A673 (cell line): ENCODE results near the gene TAF1C. TPM values are rescaled to one million over a fixed set of nuclear protein-coding genes. Genes with fewer than 3 reads are reported as not detected.

Source experiments
- BruUV-seq: library from RNA; stranded (reverse); fragments of 400-500 nt; replicated peaks from 2 replicates; lab custom pipeline; 2021; lab: Mats Ljungman, UMichigan
- CTCF ChIA-PET: fragments of 300-600 bp; sonication (Branson Sonifier 250); formaldehyde crosslinking; loops from one replicate; lab custom pipeline; 2022; ENCODE audit warnings: antibody characterized with exemption; lab: Charles Lee
- POLR2A ChIA-PET: fragments of 300-600 bp; sonication (Branson Sonifier 250); formaldehyde crosslinking; loops from one replicate; lab custom pipeline; 2022; ENCODE audit warnings: antibody characterized with exemption; ENCODE audit not compliant: low non-redundant PET; lab: Charles Lee
- DNase-seq: peaks from one replicate; pipeline ENCODE4 v3.0.0-alpha.2; 2015; ENCODE audit warnings: low spot score
- H3K27ac ChIP-seq: fragments of 200-600 bp; sonication (generic); 2 replicates; pipeline ENCODE4 v1.5.1; 2016; ENCODE audit warnings: mixed run types, low read depth, mild to moderate bottlenecking, mixed read lengths, antibody characterized with exemption, low read length; ENCODE audit not compliant: poor library complexity, severe bottlenecking
- H3K27me3 ChIP-seq: fragments of 200-600 bp; sonication (generic); replicated peaks from 2 replicates; pipeline ENCODE4 v1.6.1; 2017; ENCODE audit warnings: mixed run types, low read depth, mild to moderate bottlenecking, mixed read lengths, antibody characterized with exemption, low read length; ENCODE audit not compliant: insufficient read depth, poor library complexity
- H3K36me3 ChIP-seq: fragments of 200-600 bp; sonication (generic); 2 replicates; pipeline ENCODE4 v1.6.1; 2016; ENCODE audit warnings: mixed run types, mild to moderate bottlenecking, mixed read lengths, antibody characterized with exemption, low read length; ENCODE audit not compliant: insufficient read depth, poor library complexity, severe bottlenecking
- H3K4me1 ChIP-seq: fragments of 200-600 bp; sonication (generic); 2 replicates; pipeline ENCODE4 v1.6.1; 2017; ENCODE audit warnings: mixed run types, mild to moderate bottlenecking, mixed read lengths, antibody characterized with exemption, low read length; ENCODE audit not compliant: insufficient read depth, poor library complexity, severe bottlenecking
- H3K4me3 ChIP-seq: fragments of 200-600 bp; sonication (generic); 2 replicates; pipeline ENCODE4 v1.5.1; 2016; ENCODE audit warnings: low read depth, mixed run types, mild to moderate bottlenecking, mixed read lengths, low read length; ENCODE audit not compliant: poor library complexity, severe bottlenecking
- H3K9me3 ChIP-seq: fragments of 200-600 bp; sonication (generic); 2 replicates; pipeline ENCODE4 v1.6.1; 2016; ENCODE audit warnings: mixed run types, low read depth, mild to moderate bottlenecking, mixed read lengths, antibody characterized with exemption, low read length; ENCODE audit not compliant: poor library complexity, severe bottlenecking
- EZH2 ChIP-seq: fragments of 200-600 bp; sonication (generic); IDR thresholded peaks from 2 replicates; pipeline ENCODE4 v1.6.1; 2017; ENCODE audit warnings: borderline replicate concordance, low read depth, mild to moderate bottlenecking, mixed read lengths, antibody characterized with exemption, low read length; ENCODE audit not compliant: poor library complexity, severe bottlenecking
- intact Hi-C: fragments of 100-400 bp; cut with micrococcal nuclease; formaldehyde crosslinking; loops from one replicate; pipeline ENCODE4 v1.10.0; 2022; ENCODE audit not compliant: unreplicated experiment
- total RNA-seq: library from RNA; stranded (reverse); gene quantifications from 2 replicates; pipeline ENCODE4 v1.2.3, GENCODE V29; 2021
- TF ChIP-seq, protein P1 (sequence below): fragments of 300-800, 200-600 bp; sonication (generic); conservative IDR thresholded peaks from 2 replicates; pipeline ENCODE4 v1.5.1; 2017; ENCODE audit warnings: low read depth, mild to moderate bottlenecking, antibody characterized with exemption, low read length, moderate library complexity, mixed read lengths

TAF1C gene
- total RNA-seq, 1 experiment from 2014 or later: 58.4 TPM

DNA sequence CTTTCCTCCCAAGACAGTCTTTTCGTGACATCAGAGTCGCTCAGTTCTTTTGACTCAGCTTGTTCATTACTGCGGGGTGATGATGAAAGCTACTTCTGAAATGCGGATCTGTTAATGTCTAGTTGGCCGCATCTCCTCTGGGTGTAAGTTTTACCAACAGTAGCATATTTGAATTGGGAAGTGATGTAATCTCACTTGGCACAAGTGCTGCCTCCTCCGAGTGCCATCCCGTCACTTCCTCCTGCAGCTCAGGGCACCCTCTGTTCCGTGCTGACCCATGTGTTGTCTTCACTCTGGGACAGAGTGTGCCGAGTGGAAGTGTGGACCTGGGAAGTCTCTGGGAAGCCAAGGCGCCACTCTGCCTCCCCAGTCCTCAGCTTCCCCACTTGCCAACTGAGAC is 13.0 kb upstream of the TAF1C start:
- BruUV-seq: no TSS peak
- no peak overlapping the region for H3K4me3 ChIP-seq
- no peaks in the 10 kb centered on the region for H3K4me1 ChIP-seq
- no peaks in the 10 kb centered on the region for H3K27me3 ChIP-seq
- no peak for DNase-seq
- no peak overlapping the region for H3K27ac ChIP-seq
- ChIA-PET POLR2A (no interaction called here), CTCF (no interaction called here)
- no peaks in the 10 kb centered on the region for H3K36me3 ChIP-seq
- no peaks in the 10 kb centered on the region for H3K9me3 ChIP-seq
- intact Hi-C loops: no loop called here
- TF ChIP-seq EZH2: no peak
- TF ChIP-seq, protein P1, sequence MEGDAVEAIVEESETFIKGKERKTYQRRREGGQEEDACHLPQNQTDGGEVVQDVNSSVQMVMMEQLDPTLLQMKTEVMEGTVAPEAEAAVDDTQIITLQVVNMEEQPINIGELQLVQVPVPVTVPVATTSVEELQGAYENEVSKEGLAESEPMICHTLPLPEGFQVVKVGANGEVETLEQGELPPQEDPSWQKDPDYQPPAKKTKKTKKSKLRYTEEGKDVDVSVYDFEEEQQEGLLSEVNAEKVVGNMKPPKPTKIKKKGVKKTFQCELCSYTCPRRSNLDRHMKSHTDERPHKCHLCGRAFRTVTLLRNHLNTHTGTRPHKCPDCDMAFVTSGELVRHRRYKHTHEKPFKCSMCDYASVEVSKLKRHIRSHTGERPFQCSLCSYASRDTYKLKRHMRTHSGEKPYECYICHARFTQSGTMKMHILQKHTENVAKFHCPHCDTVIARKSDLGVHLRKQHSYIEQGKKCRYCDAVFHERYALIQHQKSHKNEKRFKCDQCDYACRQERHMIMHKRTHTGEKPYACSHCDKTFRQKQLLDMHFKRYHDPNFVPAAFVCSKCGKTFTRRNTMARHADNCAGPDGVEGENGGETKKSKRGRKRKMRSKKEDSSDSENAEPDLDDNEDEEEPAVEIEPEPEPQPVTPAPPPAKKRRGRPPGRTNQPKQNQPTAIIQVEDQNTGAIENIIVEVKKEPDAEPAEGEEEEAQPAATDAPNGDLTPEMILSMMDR: no peak

DNA sequence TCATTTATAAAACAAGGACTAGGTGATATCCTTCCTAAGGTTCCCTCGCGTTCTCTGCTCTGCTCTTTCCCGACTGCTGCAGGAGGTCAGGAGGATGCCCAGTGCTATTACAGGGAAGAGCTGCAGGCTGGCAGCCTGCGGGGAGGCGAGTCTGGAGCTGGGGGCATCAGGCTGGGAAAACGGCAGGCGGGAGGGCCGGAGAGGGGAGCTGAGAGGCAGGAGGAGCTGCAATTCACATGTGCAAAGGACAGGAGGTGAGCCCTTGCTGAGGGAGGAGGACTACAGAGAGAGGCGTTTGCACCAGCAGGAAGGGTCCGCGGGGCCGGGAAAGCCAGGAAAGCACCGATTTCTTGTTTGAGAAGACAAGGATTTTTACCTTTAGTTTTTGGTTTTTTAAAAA is 12.2 kb upstream of the TAF1C start:
- BruUV-seq: no TSS peak
- Histone ChIP-seq H3K4me3 (no peak overlapping the region), H3K36me3 (no peaks in the 10 kb centered on the region), H3K27me3 (no peaks in the 10 kb centered on the region), H3K9me3 (no peaks in the 10 kb centered on the region), H3K4me1 (no peaks in the 10 kb centered on the region), H3K27ac (no peak overlapping the region)
- ChIA-PET POLR2A (no interaction called here), CTCF (no interaction called here)
- intact Hi-C loops: no loop called here
- no peak for DNase-seq
- TF ChIP-seq, protein P1: no peak
- no peak for TF ChIP-seq EZH2

DNA sequence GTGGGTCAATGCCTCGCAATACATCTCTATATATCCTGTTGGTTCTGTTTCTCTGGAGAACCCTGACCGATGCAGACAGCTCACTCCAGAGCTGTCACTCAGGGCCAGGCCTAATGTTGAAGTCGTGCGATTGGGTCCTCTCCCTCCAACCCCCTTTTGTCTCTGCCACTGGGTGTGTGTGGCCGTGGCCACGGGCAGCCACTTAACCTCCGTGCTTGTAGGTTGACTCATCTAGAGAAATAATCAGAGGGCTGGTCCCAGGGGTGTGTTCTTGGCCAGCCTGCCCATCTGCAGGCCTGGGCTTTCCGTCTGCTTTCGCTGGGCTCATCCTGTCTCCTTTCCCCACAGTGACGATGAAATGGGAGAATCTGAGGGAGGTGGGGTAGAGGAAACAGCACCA is 11.5 kb upstream of the TAF1C start:
- no peaks in the 10 kb centered on the region for H3K27me3 ChIP-seq
- no peak overlapping the region for H3K4me3 ChIP-seq
- H3K4me1 ChIP-seq: no peaks in the 10 kb centered on the region
- ChIA-PET POLR2A (no interaction called here), CTCF (no interaction called here)
- BruUV-seq: no TSS peak
- no peaks in the 10 kb centered on the region for H3K9me3 ChIP-seq
- no peak overlapping the region for H3K27ac ChIP-seq
- intact Hi-C loops: no loop called here
- no peak for DNase-seq
- TF ChIP-seq EZH2: no peak
- TF ChIP-seq, protein P1: no peak
- H3K36me3 ChIP-seq: no peaks in the 10 kb centered on the region
